Activated B cell treated with CpG ODN at 0.5 μM for 24 hours (primary cell): Measurements from ENCODE around the gene ANKEF1. TPM values are rescaled to one million over a fixed set of nuclear protein-coding genes. Genes with fewer than 3 reads are reported as not detected.

Source experiments
- ATAC-seq: fragments of 200-7000 bp; cut with Tn5 transposase; one replicate; pipeline ENCODE4 v1.10.0; 2021; ENCODE audit warnings: low read depth, mild to moderate bottlenecking, moderate library complexity
- CTCF ChIA-PET: fragments of 350-600 bp; sonication (Branson Sonifier 250); formaldehyde crosslinking; loops from one replicate; lab custom pipeline; 2021; ENCODE audit warnings: antibody characterized with exemption; lab: Charles Lee
- POLR2A ChIA-PET: fragments of 350-600 bp; sonication (Branson Sonifier 250); formaldehyde crosslinking; loops from one replicate; lab custom pipeline; 2021; ENCODE audit warnings: antibody characterized with exemption; lab: Charles Lee
- DNase-seq: peaks from one replicate; pipeline ENCODE4 v3.0.0; 2022
- H3K27ac Mint-ChIP-seq: one replicate; pipeline ENCODE4 v1.8.0; 2020; ENCODE audit warnings: mixed read lengths
- H3K27me3 Mint-ChIP-seq: one replicate; pipeline ENCODE4 v1.8.0; 2021; ENCODE audit warnings: mixed read lengths
- H3K36me3 Mint-ChIP-seq: one replicate; pipeline ENCODE4 v1.8.0; 2021; ENCODE audit warnings: low read depth, mixed read lengths
- H3K4me1 Mint-ChIP-seq: one replicate; pipeline ENCODE4 v1.8.0; 2021; ENCODE audit warnings: mixed read lengths
- H3K4me3 Mint-ChIP-seq: one replicate; pipeline ENCODE4 v1.8.0; 2020; ENCODE audit warnings: mild to moderate bottlenecking, mixed read lengths
- H3K9me3 Mint-ChIP-seq: one replicate; pipeline ENCODE4 v1.8.0; 2020; ENCODE audit warnings: mixed read lengths
- CTCF ChIP-seq: fragments of 200-600 bp; IDR thresholded peaks from one replicate; pipeline ENCODE4 v1.8.0; 2022; ENCODE audit warnings: antibody characterized with exemption, mild to moderate bottlenecking
- intact Hi-C: fragments of 100-400 bp; cut with micrococcal nuclease; formaldehyde crosslinking; loops from one replicate; pipeline ENCODE4 v1.15.1; 2024
- total RNA-seq: library from RNA; stranded (reverse); gene quantifications from 2 replicates; pipeline ENCODE4 v1.2.3, GENCODE V29; 2022

Gene ANKEF1
- total RNA-seq, 1 donor from 2014 or later, result 2.6 TPM

GRCh38 chr20:10080574-10080973 lies 45.8 kb downstream of the ANKEF1 start:
- intact Hi-C loops, result no loop called here
- Mint-ChIP-seq H3K4me1 (no peaks in the 10 kb centered on the region), H3K27me3 (peaks cover 7% of the 10 kb centered on the region), H3K27ac (no peak overlapping the region), H3K9me3 (no peaks in the 10 kb centered on the region), H3K36me3 (no peaks in the 10 kb centered on the region), H3K4me3 (no peak overlapping the region)
- no peak for TF ChIP-seq CTCF
- DNase-seq, result no peak
- ChIA-PET POLR2A (no interaction called here), CTCF (no interaction called here)
- ATAC-seq, result no peak

- ATAC-seq, result no peak
- ChIA-PET CTCF (interaction anchor here (0.8 to 6.9 kb wide), 18 partner anchors 9 to 682 kb away, joined by 3 to 141 read pairs (median 4); no protein-coding TSS in a partner anchor), POLR2A (no interaction called here)
- Mint-ChIP-seq H3K4me1 (no peaks in the 10 kb centered on the region), H3K9me3 (no peaks in the 10 kb centered on the region), H3K27ac (no peak overlapping the region), H3K27me3 (peaks cover 2% of the 10 kb centered on the region), H3K4me3 (no peak overlapping the region), H3K36me3 (no peaks in the 10 kb centered on the region)
- no peak for TF ChIP-seq CTCF
- DNase-seq, result no peak
- intact Hi-C loops, result loop anchor here (1.0 to 5.0 kb wide), 3 partner anchors 112 to 337 kb away; no protein-coding TSS in a partner anchor
Measured at GRCh38 chr20:10089871-10090587, 55.2 kb downstream of the ANKEF1 start.

- Mint-ChIP-seq H3K36me3 (no peaks in the 10 kb centered on the region), H3K4me3 (no peak overlapping the region), H3K27ac (no peak overlapping the region), H3K9me3 (no peaks in the 10 kb centered on the region), H3K27me3 (peaks cover 2% of the 10 kb centered on the region), H3K4me1 (no peaks in the 10 kb centered on the region)
- no peak for TF ChIP-seq CTCF
- CTCF ChIA-PET, result interaction anchor here (0.8 to 6.9 kb wide), 19 partner anchors 8 to 682 kb away, joined by 3 to 141 read pairs (median 4); no protein-coding TSS in a partner anchor
- POLR2A ChIA-PET, result no interaction called here
- DNase-seq, result no peak
- intact Hi-C loops, result loop anchor here (1.0 to 5.0 kb wide), 3 partner anchors 112 to 337 kb away; no protein-coding TSS in a partner anchor
- peak; percentile 47 for ATAC-seq
Measured at GRCh38 chr20:10090588-10091166, 55.9 kb downstream of the ANKEF1 start.

GRCh38 chr20:10093087-10093591 lies 58.4 kb downstream of the ANKEF1 start:
- Mint-ChIP-seq H3K27ac (no peak overlapping the region), H3K4me1 (no peaks in the 10 kb centered on the region), H3K4me3 (no peak overlapping the region), H3K9me3 (peaks cover 2% of the 10 kb centered on the region), H3K36me3 (no peaks in the 10 kb centered on the region), H3K27me3 (peaks cover 9% of the 10 kb centered on the region)
- POLR2A ChIA-PET, result no interaction called here
- intact Hi-C loops, result loop anchor here (5.0 kb wide), 1 partner anchor 176 kb away; no protein-coding TSS in a partner anchor
- ATAC-seq (no peak), DNase-seq (no peak)
- TF ChIP-seq CTCF, result no peak
- CTCF ChIA-PET, result interaction anchor here (6.9 kb wide), 1 partner anchor 114 kb away, joined by 141 read pairs; no protein-coding TSS in a partner anchor
